GM12864 (cell line): ENCODE data around the gene PWWP2B.

Source experiments
- DNase-seq: peaks from one replicate; pipeline ENCODE4 v3.0.0-alpha.2; 2011; ENCODE audit warnings: low read depth
- H3K4me3 ChIP-seq: 2 replicates; pipeline ENCODE4 v1.5.1; 2011; ENCODE audit warnings: mild to moderate bottlenecking, low read depth, low read length, control low read depth
- TF ChIP-seq, protein P1 (sequence below): IDR thresholded peaks from 2 replicates; pipeline ENCODE4 v1.5.1; 2011; ENCODE audit warnings: low read depth, mild to moderate bottlenecking, moderate library complexity, low read length, control low read depth, inconsistent platforms; ENCODE audit errors: missing control alignments

Gene PWWP2B

DNA sequence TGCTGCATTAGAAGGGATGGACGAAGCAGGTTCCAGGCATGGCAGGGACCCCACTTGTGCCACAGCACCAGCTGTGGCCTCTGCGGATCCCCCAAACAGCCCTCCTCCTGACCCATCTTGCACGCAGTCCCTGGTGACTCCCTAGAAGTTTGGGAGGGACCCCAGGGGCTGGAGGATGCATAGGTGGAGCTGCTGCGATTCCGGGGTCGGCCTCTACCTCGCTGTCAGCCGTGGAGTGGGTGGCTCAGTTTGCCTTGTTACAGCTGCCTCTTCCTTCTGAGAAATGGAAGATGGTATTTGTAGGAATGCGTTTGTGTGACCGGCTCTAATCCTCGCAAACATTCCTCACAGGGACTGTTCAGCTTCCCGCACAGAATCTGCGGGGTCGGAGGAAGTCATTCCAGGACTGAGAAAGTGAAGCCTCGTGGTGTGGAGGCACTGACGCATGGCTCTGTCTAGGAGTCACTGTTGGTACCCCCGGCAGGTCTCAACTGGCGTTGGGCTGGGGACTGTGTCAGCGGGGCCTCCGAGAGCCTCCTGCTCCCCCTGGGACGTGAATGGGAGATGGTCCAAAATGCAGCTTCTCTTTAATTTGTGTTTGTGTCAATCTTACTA is 17.5 kb downstream of the PWWP2B start:
- H3K4me3 ChIP-seq: no peak overlapping the region
- TF ChIP-seq, protein P1, sequence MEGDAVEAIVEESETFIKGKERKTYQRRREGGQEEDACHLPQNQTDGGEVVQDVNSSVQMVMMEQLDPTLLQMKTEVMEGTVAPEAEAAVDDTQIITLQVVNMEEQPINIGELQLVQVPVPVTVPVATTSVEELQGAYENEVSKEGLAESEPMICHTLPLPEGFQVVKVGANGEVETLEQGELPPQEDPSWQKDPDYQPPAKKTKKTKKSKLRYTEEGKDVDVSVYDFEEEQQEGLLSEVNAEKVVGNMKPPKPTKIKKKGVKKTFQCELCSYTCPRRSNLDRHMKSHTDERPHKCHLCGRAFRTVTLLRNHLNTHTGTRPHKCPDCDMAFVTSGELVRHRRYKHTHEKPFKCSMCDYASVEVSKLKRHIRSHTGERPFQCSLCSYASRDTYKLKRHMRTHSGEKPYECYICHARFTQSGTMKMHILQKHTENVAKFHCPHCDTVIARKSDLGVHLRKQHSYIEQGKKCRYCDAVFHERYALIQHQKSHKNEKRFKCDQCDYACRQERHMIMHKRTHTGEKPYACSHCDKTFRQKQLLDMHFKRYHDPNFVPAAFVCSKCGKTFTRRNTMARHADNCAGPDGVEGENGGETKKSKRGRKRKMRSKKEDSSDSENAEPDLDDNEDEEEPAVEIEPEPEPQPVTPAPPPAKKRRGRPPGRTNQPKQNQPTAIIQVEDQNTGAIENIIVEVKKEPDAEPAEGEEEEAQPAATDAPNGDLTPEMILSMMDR: no peak
- DNase-seq: no peak

DNA sequence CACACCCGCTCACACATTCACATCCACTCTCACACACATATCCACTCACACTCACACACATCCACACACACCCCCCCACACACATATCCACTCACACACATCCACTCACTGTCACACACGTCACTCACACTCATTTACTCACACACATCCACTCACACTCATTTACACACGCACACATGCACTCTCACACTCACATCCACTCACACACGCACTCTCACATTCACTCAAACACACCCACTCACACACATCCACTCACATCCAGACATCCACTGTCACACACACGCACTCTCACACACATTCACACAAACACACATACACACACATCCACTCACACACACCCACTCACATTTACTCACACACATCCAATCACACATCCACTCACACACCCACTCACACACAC is 18.3 kb downstream of the PWWP2B start:
- no peak for DNase-seq
- no peak overlapping the region for H3K4me3 ChIP-seq
- TF ChIP-seq, protein P1: no peak

DNA sequence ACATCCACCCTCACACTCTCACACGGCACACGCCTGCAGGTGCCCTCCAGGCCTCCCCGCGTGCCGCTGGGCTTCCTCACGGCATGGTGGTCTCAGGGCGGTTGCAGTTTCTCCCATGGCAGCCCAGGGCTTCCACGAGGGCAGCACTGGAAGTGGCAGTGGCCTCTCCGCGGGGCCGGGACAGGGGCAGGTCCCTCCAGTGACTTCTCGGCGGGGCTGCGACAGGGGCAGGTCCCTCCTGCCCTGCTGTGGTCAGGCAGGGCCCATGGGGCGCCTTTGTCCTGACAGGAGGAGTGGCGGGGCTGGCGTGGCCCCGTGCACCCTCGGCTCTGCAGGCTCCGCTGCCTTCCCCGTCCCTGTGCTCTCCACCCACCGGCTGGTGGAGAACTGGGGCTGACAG is 19.0 kb downstream of the PWWP2B start:
- no peak overlapping the region for H3K4me3 ChIP-seq
- DNase-seq: no peak
- TF ChIP-seq, protein P1: no peak

DNA sequence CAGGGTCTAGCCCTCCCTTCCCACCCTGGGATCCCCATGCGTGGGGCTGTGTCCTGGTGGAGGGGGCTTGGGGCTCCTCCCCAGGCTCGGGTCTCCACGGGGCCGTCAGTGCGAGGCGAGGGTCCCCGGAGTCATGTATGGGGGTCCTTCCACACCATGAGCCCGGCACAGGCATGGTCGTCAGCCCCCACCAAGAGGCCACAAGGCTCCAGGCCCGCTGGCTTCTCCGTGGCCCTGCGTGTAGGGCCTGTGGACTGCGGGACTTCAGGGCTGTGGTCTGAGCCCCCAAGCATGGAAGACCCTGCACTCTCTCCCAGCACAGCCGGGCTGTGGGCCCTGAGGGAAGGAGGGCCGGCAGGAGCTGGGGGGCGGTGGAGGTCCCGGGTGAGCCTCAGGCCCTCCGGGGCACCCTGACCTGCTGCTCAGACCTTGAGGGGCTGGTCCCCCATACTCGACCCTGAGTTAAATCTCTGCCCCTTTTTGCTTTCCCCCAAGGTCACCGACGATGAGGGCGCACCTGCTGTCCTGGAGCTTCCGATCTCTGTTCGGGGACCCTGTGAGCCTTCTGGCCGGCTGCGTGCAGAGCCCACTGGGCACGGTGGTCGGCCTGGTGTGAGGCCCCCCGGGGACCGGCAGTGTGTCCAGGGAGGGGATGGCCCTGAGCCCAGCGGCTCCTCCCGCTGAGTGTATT is 19.7 kb downstream of the PWWP2B start:
- DNase-seq: no peak
- H3K4me3 ChIP-seq: no peak overlapping the region
- TF ChIP-seq, protein P1: no peak

DNA sequence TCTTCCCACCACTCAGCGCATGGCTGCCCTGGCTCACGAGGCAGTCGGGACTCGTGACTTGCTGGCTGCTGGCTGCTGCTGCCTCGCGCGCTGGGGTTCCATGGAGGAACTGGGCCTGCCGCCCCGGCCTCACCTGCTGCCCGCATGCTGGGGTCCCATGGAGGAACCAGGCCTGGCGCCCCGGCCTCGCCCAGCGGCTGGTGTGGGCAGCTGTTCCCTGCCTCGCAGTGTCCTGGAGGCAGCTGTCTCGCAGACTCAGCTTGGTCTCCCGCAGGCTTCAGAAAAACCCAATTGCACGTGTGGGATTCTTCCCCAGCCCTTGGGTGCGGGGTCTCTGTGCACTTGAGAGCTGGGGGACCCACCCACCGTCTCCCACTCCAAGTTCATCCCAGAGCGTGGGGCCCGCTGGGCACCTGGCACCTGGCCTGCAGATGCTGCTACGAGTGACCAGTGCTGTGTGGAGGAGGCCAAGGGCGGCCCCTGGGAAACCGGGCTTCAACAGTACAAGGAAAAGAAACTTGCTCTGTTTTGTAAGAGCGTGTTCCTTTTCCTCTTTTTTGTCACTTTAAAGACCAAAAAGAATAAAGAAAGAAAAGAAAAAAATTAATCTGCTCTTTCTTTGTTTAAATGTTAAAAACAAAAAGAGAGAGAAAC is 20.4 kb downstream of the PWWP2B start:
- no peak overlapping the region for H3K4me3 ChIP-seq
- no peak for DNase-seq
- TF ChIP-seq, protein P1: no peak

DNA sequence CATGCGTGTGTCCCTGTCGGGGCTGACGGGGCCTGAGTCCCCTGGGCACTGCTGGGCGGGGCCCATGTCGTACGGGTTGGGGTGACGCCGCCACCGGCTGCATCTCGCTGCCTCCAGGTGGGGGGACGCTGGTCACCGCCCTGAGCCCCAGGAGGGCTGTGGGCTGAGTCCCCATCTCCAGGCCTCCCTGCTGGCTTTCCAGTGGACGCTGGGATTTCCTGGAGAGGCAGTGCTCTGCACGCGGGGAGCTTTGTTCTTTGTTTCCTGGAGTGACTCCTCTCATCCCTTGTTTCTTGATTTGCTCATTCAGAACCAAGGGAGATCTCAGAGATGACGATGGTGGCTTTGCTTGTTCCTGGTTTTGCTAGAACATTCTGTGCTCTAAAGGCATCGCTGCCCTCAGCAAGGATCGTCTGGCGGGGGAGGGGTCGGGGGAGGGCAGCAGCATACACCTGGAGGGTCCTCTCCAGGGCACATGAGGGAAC is 21.0 kb downstream of the PWWP2B start:
- no peak for DNase-seq
- TF ChIP-seq, protein P1: no peak
- no peak overlapping the region for H3K4me3 ChIP-seq
